ENCODE measurements around the gene ERC1. TPM values are rescaled to one million over a fixed set of nuclear protein-coding genes. Genes with fewer than 3 reads are reported as not detected.

Gene ERC1
- total and polyA plus RNA-seq, 2 donors (not counting 3 experiments of a cell fraction or from before 2014, with no cell fraction given): 11.7 to 66.1 TPM

DNA sequence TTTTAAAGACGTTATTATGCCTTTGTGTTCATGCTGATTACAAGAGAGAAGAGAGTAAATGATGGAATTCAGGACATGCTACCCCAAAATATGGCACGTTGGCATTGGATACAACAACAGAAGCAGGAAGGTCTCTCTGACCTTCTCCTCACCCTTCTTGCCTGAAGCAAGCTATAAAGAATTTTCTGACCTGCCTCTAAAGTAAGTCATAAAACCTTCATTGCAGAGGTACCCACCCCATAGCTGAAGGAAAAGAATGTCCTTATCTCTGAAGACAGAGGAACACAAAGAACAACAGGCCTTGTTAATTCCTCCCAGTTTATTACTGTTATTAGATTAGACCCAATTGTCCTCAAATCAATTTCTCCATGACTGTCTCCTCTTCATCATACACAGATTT is 427.1 kb downstream of the ERC1 start:
- POLR2A ChIA-PET: no interaction called here
- CTCF ChIA-PET: interaction anchor here (0.6 to 1.3 kb wide), 4 partner anchors 17 to 300 kb away, joined by 3 read pairs; no protein-coding TSS in a partner anchor
- Histone ChIP-seq H3K9me3 (replicated peaks; ENCODE audit: control insufficient read depth, insufficient read depth, low read length) (peaks cover 3% of the 10 kb centered on the region), H3K4me2 (ENCODE audit: insufficient read depth, low read length) (no peak overlapping the region), H3K9ac (replicated peaks; ENCODE audit: extremely low read depth, insufficient read depth, low read length) (no peak overlapping the region), H3K4me3 (replicated peaks in 1 of 3; ENCODE audit: insufficient read depth in 1 of 3, low read depth in 1 of 3, low read length in 3 of 3) (no peak overlapping the region), H2AFZ (ENCODE audit: low read depth, low read length) (no peak overlapping the region), H3K36me3 (ENCODE audit: control insufficient read depth in 2 of 2, extremely low read depth in 1 of 2, insufficient read depth in 2 of 2, low read length in 2 of 2) (no peaks in the 10 kb centered on the region), H4K20me1 (replicated peaks; ENCODE audit: control insufficient read depth, extremely low read depth, insufficient read depth, low read length) (no peaks in the 10 kb centered on the region), H3K27me3 (ENCODE audit: control insufficient read depth in 2 of 2, insufficient read depth in 2 of 2, low read length in 2 of 2) (no peaks in the 10 kb centered on the region), H3K9me1 (replicated peaks; ENCODE audit: control insufficient read depth, extremely low read depth, insufficient read depth, low read length) (no peaks in the 10 kb centered on the region), H3K27ac (ENCODE audit: insufficient read depth, low read depth, low read length) (no peak overlapping the region), H3K79me2 (ENCODE audit: control insufficient read depth, insufficient read depth, low read length) (no peaks in the 10 kb centered on the region), H3K4me1 (ENCODE audit: control insufficient read depth, extremely low read depth, insufficient read depth, low read length) (no peaks in the 10 kb centered on the region)
- intact Hi-C loops (cut with micrococcal nuclease) (no loop called here), dilution Hi-C loops (cut with MboI; ENCODE audit: extremely low pct_ligation_motif_present, low sequenced_read_pairs) (no loop called here)
- no peak for TF ChIP-seq POLR2A (IDR thresholded peaks at IDR 0.05; ENCODE audit: low read depth, low read length)
- TF ChIP-seq JUN (IDR thresholded peaks at IDR 0.05; ENCODE audit: borderline replicate concordance, insufficient read depth, insufficient read length, low read depth): no peak
- no peak for TF ChIP-seq MYC (IDR thresholded peaks at IDR 0.05; ENCODE audit: low read depth, low read length)
- TF ChIP-seq, protein P1, sequence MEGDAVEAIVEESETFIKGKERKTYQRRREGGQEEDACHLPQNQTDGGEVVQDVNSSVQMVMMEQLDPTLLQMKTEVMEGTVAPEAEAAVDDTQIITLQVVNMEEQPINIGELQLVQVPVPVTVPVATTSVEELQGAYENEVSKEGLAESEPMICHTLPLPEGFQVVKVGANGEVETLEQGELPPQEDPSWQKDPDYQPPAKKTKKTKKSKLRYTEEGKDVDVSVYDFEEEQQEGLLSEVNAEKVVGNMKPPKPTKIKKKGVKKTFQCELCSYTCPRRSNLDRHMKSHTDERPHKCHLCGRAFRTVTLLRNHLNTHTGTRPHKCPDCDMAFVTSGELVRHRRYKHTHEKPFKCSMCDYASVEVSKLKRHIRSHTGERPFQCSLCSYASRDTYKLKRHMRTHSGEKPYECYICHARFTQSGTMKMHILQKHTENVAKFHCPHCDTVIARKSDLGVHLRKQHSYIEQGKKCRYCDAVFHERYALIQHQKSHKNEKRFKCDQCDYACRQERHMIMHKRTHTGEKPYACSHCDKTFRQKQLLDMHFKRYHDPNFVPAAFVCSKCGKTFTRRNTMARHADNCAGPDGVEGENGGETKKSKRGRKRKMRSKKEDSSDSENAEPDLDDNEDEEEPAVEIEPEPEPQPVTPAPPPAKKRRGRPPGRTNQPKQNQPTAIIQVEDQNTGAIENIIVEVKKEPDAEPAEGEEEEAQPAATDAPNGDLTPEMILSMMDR (IDR thresholded peaks at IDR 0.05; ENCODE audit: extremely low read depth in 1 of 2, insufficient read depth in 1 of 2, low read depth in 1 of 2, low read length in 2 of 2): no peak
- TF ChIP-seq, protein P2, sequence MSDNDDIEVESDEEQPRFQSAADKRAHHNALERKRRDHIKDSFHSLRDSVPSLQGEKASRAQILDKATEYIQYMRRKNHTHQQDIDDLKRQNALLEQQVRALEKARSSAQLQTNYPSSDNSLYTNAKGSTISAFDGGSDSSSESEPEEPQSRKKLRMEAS (IDR thresholded peaks at IDR 0.05; ENCODE audit: insufficient read depth, insufficient read length): no peak
- no peak for TF ChIP-seq FOS (IDR thresholded peaks at IDR 0.05; ENCODE audit: borderline replicate concordance, insufficient read depth, low read length)
- TF ChIP-seq POLR2AphosphoS5 (IDR thresholded peaks at IDR 0.05; ENCODE audit: insufficient read depth, low read depth, low read length): no peak
- no peak for TF ChIP-seq GATA2 (IDR thresholded peaks at IDR 0.05; ENCODE audit: insufficient read depth, insufficient read length, low read depth, low read length)
- no peak for TF ChIP-seq EZH2 (IDR thresholded peaks at IDR 0.05; ENCODE audit: borderline replicate concordance, low read depth, low read length, severe bottlenecking)
- FAIRE-seq (no peak), DNase-seq (ENCODE audit: low read depth, low spot score) (peak; percentile 7)
- BruUV-seq (replicated peaks): no TSS peak
